GM23338 (cell line): ENCODE results near the gene SLC8A3. TPM values are rescaled to one million over a fixed set of nuclear protein-coding genes. Genes with fewer than 3 reads are reported as not detected.
A peak's percentile ranks its signal among the peaks of the same experiment; 100 is the strongest.

ENCODE experiments used
- ATAC-seq: fragments of 200-7000 bp; cut with Tn5 transposase; 3 replicates; pipeline ENCODE4 v1.9.1; 2020
- DNase-seq: peaks from one replicate; pipeline ENCODE4 v3.0.0-alpha.2; 2015; ENCODE audit warnings: low spot score
- H2AFZ ChIP-seq: fragments of 200-600 bp; sonication (generic); 2 replicates; pipeline ENCODE4 v1.8.0; 2016; ENCODE audit warnings: antibody characterized with exemption, mild to moderate bottlenecking, moderate library complexity
- H3F3A ChIP-seq: fragments of 200-600 bp; sonication (generic); replicated peaks from 2 replicates; pipeline ENCODE4 v1.8.0; 2017; ENCODE audit warnings: antibody characterized with exemption, mixed run types, low read depth
- H3K27ac ChIP-seq: fragments of 200-600 bp; sonication (generic); 2 replicates; pipeline ENCODE4 v1.6.1; 2016; ENCODE audit warnings: low read depth
- H3K27me3 ChIP-seq: fragments of 200-600 bp; sonication (generic); 2 replicates; pipeline ENCODE4 v1.8.0; 2016; ENCODE audit warnings: mild to moderate bottlenecking, mixed run types, moderate library complexity; ENCODE audit not compliant: insufficient read depth
- H3K36me3 ChIP-seq: fragments of 200-600 bp; sonication (generic); 2 replicates; pipeline ENCODE4 v1.8.0; 2016; ENCODE audit warnings: mild to moderate bottlenecking; ENCODE audit not compliant: insufficient read depth
- H3K4me1 ChIP-seq: fragments of 200-600 bp; sonication (generic); 2 replicates; pipeline ENCODE4 v1.8.0; 2016; ENCODE audit warnings: mild to moderate bottlenecking, moderate library complexity; ENCODE audit not compliant: insufficient read depth
- H3K4me2 ChIP-seq: fragments of 200-600 bp; sonication (generic); 2 replicates; pipeline ENCODE4 v1.7.1; 2017; ENCODE audit warnings: mixed run types
- H3K4me3 ChIP-seq: fragments of 200-600 bp; sonication (generic); 2 replicates; pipeline ENCODE4 v1.6.1; 2016; ENCODE audit warnings: mixed run types
- H3K79me2 ChIP-seq: fragments of 200-600 bp; sonication (generic); replicated peaks from 2 replicates; pipeline ENCODE4 v1.8.0; 2017; ENCODE audit warnings: mild to moderate bottlenecking; ENCODE audit not compliant: insufficient read depth
- H3K9me2 ChIP-seq: fragments of 200-600 bp; sonication (generic); 2 replicates; pipeline ENCODE4 v1.8.0; 2017; ENCODE audit not compliant: insufficient read depth
- H4K20me1 ChIP-seq: fragments of 200-600 bp; sonication (generic); replicated peaks from 2 replicates; pipeline ENCODE4 v1.8.0; 2017; ENCODE audit warnings: mild to moderate bottlenecking; ENCODE audit not compliant: insufficient read depth
- H3K27ac Mint-ChIP-seq: 2 replicates; pipeline ENCODE4 v1.8.0; 2020; ENCODE audit warnings: inconsistent platforms, mild to moderate bottlenecking, moderate library complexity, mixed read lengths
- H3K27me3 Mint-ChIP-seq: 3 replicates; pipeline ENCODE4 v1.8.0; 2022; ENCODE audit warnings: low read depth, mild to moderate bottlenecking, moderate library complexity, mixed read lengths, inconsistent platforms; ENCODE audit not compliant: insufficient read depth, poor library complexity
- H3K36me3 Mint-ChIP-seq: 3 replicates; pipeline ENCODE4 v1.8.0; 2021; ENCODE audit warnings: low read depth, mild to moderate bottlenecking, inconsistent platforms, moderate library complexity, mixed read lengths
- H3K4me1 Mint-ChIP-seq: 3 replicates; pipeline ENCODE4 v1.8.0; 2020; ENCODE audit warnings: mild to moderate bottlenecking, inconsistent platforms, mixed read lengths
- H3K4me3 Mint-ChIP-seq: 3 replicates; pipeline ENCODE4 v1.8.0; 2021; ENCODE audit warnings: moderate library complexity, mild to moderate bottlenecking, inconsistent platforms, mixed read lengths
- H3K9me3 Mint-ChIP-seq: 3 replicates; pipeline ENCODE4 v1.8.0; 2020; ENCODE audit warnings: moderate library complexity, mild to moderate bottlenecking, inconsistent platforms, mixed read lengths
- JUNB ChIP-seq: IDR thresholded peaks from one replicate; pipeline ENCODE4 v1.6.1; 2016; ENCODE audit warnings: antibody characterized with exemption; ENCODE audit not compliant: unreplicated experiment
- ZNF114 ChIP-seq: fragments of 250-450 bp; sonication (Bioruptor Pico); IDR thresholded peaks from 2 replicates; pipeline ENCODE4 v1.5.0; 2020; ENCODE audit warnings: mild to moderate bottlenecking, moderate library complexity
- polyA plus RNA-seq: library from polyadenylated mRNA; unstranded; fragments of >200 nt; fragmentation: Nextera tagmentation; extraction: Ambion mirVana; gene quantifications from 2 replicates; pipeline ENCODE4 v1.2.1, GENCODE V29; 2016
- total RNA-seq: library from RNA; depleted of rRNA; stranded (reverse); fragments of >200 nt; shearing (Covaris generic); gene quantifications from 2 replicates; pipeline ENCODE4 v1.2.3, GENCODE V29; 2014
- TF ChIP-seq, protein P1 (sequence below), 2 experiments: fragments of 200-600 bp in 1 of 2; sonication (generic) in 1 of 2; conservative IDR thresholded peaks; 2 replicates each; pipeline versions ENCODE4 v1.5.1 to v1.6.1; 2016 to 2017; ENCODE audit warnings: antibody characterized with exemption in 2 of 2, low read depth in 2 of 2, mild to moderate bottlenecking in 2 of 2, moderate library complexity in 1 of 2
- TF ChIP-seq, protein P2 (sequence below): fragments of 250-450 bp; sonication (Bioruptor Pico); IDR thresholded peaks from 2 replicates; pipeline ENCODE4 v1.5.0; 2020; ENCODE audit warnings: mild to moderate bottlenecking, moderate library complexity

The SLC8A3 gene
- total and polyA plus RNA-seq, 2 experiments from 2014 or later: 0.82 to 2.0 TPM

DNA sequence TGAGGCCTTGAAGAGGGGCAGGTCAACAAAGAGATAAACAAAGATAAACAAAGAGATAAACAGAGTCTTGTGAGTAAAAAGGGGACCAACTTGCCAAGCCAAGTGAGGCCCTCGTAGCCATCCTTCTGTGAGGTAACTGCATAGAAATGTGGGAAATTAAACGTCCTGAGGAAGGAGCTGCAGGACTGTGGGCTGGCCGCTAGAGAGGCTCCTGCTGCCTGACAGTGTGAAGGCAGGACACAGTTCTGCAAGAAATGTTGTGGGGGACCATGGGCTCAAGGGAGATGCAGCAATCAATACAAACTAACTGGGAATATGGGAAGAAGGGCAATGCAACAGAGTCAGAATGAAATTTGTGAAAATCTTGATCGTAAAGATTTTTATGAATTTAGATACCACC is 91.9 kb downstream of the SLC8A3 start:
- no peaks in the 10 kb centered on the region for H4K20me1 ChIP-seq
- no peaks in the 10 kb centered on the region for H3K27me3 ChIP-seq
- H2AFZ ChIP-seq: no peak overlapping the region
- no peaks in the 10 kb centered on the region for H3F3A ChIP-seq
- ATAC-seq: peak; percentile 97
- Mint-ChIP-seq H3K27me3 (peaks cover 4% of the 10 kb centered on the region), H3K4me3 (no peak overlapping the region), H3K4me1 (peaks cover 19% of the 10 kb centered on the region), H3K27ac (no peak overlapping the region), H3K9me3 (no peaks in the 10 kb centered on the region), H3K36me3 (no peaks in the 10 kb centered on the region)
- H3K4me2 ChIP-seq: no peak overlapping the region
- H3K36me3 ChIP-seq: no peaks in the 10 kb centered on the region
- DNase-seq: peak; percentile 75
- no peaks in the 10 kb centered on the region for H3K79me2 ChIP-seq
- 0 out of 2 replicates have a peak, but pooled peaks cover 5% of the 10 kb centered on the region for H3K9me2 ChIP-seq
- no peak overlapping the region for H3K27ac ChIP-seq
- H3K4me1 ChIP-seq: peaks cover 2% of the 10 kb centered on the region
- TF ChIP-seq, protein P1, sequence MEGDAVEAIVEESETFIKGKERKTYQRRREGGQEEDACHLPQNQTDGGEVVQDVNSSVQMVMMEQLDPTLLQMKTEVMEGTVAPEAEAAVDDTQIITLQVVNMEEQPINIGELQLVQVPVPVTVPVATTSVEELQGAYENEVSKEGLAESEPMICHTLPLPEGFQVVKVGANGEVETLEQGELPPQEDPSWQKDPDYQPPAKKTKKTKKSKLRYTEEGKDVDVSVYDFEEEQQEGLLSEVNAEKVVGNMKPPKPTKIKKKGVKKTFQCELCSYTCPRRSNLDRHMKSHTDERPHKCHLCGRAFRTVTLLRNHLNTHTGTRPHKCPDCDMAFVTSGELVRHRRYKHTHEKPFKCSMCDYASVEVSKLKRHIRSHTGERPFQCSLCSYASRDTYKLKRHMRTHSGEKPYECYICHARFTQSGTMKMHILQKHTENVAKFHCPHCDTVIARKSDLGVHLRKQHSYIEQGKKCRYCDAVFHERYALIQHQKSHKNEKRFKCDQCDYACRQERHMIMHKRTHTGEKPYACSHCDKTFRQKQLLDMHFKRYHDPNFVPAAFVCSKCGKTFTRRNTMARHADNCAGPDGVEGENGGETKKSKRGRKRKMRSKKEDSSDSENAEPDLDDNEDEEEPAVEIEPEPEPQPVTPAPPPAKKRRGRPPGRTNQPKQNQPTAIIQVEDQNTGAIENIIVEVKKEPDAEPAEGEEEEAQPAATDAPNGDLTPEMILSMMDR (conservative IDR thresholded peaks at IDR 0.05; ENCODE audit: low read depth in 2 of 2): peak; percentile 58 to 76
- TF ChIP-seq, protein P2, sequence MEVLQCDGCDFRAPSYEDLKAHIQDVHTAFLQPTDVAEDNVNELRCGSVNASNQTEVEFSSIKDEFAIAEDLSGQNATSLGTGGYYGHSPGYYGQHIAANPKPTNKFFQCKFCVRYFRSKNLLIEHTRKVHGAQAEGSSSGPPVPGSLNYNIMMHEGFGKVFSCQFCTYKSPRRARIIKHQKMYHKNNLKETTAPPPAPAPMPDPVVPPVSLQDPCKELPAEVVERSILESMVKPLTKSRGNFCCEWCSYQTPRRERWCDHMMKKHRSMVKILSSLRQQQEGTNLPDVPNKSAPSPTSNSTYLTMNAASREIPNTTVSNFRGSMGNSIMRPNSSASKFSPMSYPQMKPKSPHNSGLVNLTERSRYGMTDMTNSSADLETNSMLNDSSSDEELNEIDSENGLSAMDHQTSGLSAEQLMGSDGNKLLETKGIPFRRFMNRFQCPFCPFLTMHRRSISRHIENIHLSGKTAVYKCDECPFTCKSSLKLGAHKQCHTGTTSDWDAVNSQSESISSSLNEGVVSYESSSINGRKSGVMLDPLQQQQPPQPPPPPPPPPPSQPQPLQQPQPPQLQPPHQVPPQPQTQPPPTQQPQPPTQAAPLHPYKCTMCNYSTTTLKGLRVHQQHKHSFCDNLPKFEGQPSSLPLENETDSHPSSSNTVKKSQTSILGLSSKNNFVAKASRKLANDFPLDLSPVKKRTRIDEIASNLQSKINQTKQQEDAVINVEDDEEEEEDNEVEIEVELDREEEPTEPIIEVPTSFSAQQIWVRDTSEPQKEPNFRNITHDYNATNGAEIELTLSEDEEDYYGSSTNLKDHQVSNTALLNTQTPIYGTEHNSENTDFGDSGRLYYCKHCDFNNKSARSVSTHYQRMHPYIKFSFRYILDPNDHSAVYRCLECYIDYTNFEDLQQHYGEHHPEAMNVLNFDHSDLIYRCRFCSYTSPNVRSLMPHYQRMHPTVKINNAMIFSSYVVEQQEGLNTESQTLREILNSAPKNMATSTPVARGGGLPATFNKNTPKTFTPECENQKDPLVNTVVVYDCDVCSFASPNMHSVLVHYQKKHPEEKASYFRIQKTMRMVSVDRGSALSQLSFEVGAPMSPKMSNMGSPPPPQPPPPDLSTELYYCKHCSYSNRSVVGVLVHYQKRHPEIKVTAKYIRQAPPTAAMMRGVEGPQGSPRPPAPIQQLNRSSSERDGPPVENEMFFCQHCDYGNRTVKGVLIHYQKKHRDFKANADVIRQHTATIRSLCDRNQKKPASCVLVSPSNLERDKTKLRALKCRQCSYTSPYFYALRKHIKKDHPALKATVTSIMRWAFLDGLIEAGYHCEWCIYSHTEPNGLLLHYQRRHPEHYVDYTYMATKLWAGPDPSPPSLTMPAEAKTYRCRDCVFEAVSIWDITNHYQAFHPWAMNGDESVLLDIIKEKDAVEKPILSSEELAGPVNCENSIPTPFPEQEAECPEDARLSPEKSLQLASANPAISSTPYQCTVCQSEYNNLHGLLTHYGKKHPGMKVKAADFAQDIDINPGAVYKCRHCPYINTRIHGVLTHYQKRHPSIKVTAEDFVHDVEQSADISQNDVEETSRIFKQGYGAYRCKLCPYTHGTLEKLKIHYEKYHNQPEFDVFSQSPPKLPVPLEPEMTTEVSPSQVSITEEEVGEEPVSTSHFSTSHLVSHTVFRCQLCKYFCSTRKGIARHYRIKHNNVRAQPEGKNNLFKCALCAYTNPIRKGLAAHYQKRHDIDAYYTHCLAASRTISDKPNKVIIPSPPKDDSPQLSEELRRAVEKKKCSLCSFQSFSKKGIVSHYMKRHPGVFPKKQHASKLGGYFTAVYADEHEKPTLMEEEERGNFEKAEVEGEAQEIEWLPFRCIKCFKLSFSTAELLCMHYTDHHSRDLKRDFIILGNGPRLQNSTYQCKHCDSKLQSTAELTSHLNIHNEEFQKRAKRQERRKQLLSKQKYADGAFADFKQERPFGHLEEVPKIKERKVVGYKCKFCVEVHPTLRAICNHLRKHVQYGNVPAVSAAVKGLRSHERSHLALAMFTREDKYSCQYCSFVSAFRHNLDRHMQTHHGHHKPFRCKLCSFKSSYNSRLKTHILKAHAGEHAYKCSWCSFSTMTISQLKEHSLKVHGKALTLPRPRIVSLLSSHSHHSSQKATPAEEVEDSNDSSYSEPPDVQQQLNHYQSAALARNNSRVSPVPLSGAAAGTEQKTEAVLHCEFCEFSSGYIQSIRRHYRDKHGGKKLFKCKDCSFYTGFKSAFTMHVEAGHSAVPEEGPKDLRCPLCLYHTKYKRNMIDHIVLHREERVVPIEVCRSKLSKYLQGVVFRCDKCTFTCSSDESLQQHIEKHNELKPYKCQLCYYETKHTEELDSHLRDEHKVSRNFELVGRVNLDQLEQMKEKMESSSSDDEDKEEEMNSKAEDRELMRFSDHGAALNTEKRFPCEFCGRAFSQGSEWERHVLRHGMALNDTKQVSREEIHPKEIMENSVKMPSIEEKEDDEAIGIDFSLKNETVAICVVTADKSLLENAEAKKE (CRISPR knock-in tag): no peak
- H3K4me3 ChIP-seq: no peak overlapping the region

DNA sequence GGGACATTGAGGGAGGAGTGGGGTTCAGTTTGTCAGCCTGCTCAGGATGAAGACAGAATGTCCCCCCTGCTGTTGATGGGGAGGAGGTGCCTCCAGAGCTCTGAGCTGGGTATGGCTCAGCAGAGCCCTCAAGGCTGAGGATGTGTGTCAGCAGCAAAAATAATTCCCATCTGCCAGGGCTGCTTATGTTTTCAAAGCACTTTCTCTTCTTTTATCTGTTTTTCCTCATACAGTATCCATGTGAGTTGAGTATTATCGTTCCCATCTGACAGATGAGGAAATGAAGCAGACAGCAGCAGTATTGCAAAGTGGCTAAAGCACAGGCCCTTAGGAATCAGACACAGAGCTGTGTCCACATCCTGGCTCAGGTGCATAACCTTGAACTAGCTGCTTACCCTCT is 94.1 kb downstream of the SLC8A3 start:
- Mint-ChIP-seq H3K9me3 (no peaks in the 10 kb centered on the region), H3K4me1 (peaks cover 19% of the 10 kb centered on the region), H3K27me3 (no peaks in the 10 kb centered on the region), H3K4me3 (no peak overlapping the region), H3K36me3 (no peaks in the 10 kb centered on the region), H3K27ac (no peak overlapping the region)
- DNase-seq: peak; percentile 30
- Histone ChIP-seq H2AFZ (peak overlapping the region; percentile 66; the same call in 1 of the 2 replicates), H3K4me1 (peaks cover 2% of the 10 kb centered on the region), H3K4me3 (no peak overlapping the region), H3F3A (no peaks in the 10 kb centered on the region), H3K9me2 (peaks cover 9% of the 10 kb centered on the region; the same call in 1 of the 2 replicates), H3K4me2 (no peak overlapping the region), H3K27ac (no peak overlapping the region), H4K20me1 (no peaks in the 10 kb centered on the region), H3K27me3 (no peaks in the 10 kb centered on the region), H3K79me2 (no peaks in the 10 kb centered on the region), H3K36me3 (no peaks in the 10 kb centered on the region)
- peak; percentile 76 for ATAC-seq
- TF ChIP-seq, protein P2 (CRISPR knock-in tag): no peak
- TF ChIP-seq ZNF114 (CRISPR knock-in tag) (no peak), JUNB (no peak)
